HG03139 (cell line): Measurements from ENCODE around the gene IBSP.
A peak's percentile ranks its signal among the peaks of the same experiment; 100 is the strongest.

ENCODE experiments used
- ATAC-seq: cut with Tn5 transposase; IDR thresholded peaks from one replicate; pipeline ENCODE4 v1.9.1; 2021; ENCODE audit not compliant: unreplicated experiment

The IBSP gene

GRCh38 chr4:87835743-87836142, 36.4 kb downstream of the IBSP start:
- ATAC-seq: no peak

GRCh38 chr4:87838205-87838604, 38.9 kb downstream of the IBSP start:
- no peak for ATAC-seq

GRCh38 chr4:87838890-87839591, 39.7 kb downstream of the IBSP start:
- no peak for ATAC-seq

GRCh38 chr4:87839592-87839946, 40.2 kb downstream of the IBSP start:
- ATAC-seq: no peak

- no peak for ATAC-seq
Measured at GRCh38 chr4:87840149-87840548, 40.8 kb downstream of the IBSP start.

- ATAC-seq: no peak
Measured at GRCh38 chr4:87843936-87844335, 44.6 kb downstream of the IBSP start.

- no peak for ATAC-seq
Measured at GRCh38 chr4:87844452-87844851, 45.1 kb downstream of the IBSP start.

- no peak for ATAC-seq
Measured at GRCh38 chr4:87846226-87846625, 46.9 kb downstream of the IBSP start.

GRCh38 chr4:87848622-87849351, 49.4 kb downstream of the IBSP start:
- ATAC-seq: peak; percentile 90

GRCh38 chr4:87849612-87850011, 50.3 kb downstream of the IBSP start:
- no peak for ATAC-seq

- no peak for ATAC-seq
Measured at GRCh38 chr4:87851332-87851731, 52.0 kb downstream of the IBSP start.

- ATAC-seq: no peak
Measured at GRCh38 chr4:87851953-87852352, 52.6 kb downstream of the IBSP start.

GRCh38 chr4:87853108-87853507, 53.8 kb downstream of the IBSP start:
- ATAC-seq: no peak

- ATAC-seq: no peak
Measured at GRCh38 chr4:87853891-87854290, 54.5 kb downstream of the IBSP start.

- ATAC-seq: no peak
Measured at GRCh38 chr4:87855559-87855958, 56.2 kb downstream of the IBSP start.

GRCh38 chr4:87856816-87857215, 57.5 kb downstream of the IBSP start:
- ATAC-seq: no peak

GRCh38 chr4:87857789-87858188, 58.4 kb downstream of the IBSP start:
- no peak for ATAC-seq
